ENCODE measurements around the gene MEGF6.

The MEGF6 gene

DNA sequence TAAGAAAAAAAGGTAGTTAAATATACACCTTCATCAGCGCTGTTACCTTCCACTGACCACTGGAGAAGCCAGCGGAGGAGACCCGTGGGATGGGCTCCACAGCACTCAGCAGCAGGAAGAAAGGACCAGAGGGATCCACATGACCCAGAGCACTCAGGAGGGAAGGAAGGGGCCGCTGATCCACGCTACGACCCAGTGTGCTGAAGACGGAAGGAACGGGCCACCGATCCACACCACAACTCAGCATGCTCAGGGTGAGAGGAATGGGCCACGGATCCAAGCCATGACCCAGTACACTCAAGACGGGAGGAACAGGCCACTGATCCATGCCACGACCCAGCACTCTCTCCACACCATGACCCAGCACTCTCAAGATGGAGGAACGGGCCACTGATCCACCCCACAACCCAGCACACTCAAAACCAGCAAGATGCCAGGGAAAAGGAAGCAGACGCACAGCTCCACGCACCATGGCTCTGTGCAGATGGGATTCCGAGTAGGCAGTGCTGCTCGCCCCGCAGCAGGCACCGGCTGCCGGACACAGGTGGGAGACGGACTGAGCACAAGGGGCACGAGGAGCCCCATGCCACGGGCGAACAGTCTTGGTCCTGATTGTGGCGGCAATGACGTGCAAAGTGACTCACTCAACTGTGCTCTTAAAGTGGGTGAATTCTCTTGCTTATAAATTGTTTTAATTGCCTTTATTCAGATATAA lies 29.9 kb upstream of the MEGF6 start:
- H3K27ac ChIP-seq: no peak overlapping the region
- no peaks in the 10 kb centered on the region for H3K9me3 ChIP-seq (ENCODE audit: control insufficient read depth, low read length)
- TF ChIP-seq, protein P1, sequence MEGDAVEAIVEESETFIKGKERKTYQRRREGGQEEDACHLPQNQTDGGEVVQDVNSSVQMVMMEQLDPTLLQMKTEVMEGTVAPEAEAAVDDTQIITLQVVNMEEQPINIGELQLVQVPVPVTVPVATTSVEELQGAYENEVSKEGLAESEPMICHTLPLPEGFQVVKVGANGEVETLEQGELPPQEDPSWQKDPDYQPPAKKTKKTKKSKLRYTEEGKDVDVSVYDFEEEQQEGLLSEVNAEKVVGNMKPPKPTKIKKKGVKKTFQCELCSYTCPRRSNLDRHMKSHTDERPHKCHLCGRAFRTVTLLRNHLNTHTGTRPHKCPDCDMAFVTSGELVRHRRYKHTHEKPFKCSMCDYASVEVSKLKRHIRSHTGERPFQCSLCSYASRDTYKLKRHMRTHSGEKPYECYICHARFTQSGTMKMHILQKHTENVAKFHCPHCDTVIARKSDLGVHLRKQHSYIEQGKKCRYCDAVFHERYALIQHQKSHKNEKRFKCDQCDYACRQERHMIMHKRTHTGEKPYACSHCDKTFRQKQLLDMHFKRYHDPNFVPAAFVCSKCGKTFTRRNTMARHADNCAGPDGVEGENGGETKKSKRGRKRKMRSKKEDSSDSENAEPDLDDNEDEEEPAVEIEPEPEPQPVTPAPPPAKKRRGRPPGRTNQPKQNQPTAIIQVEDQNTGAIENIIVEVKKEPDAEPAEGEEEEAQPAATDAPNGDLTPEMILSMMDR (IDR thresholded peaks at IDR 0.05): no peak
- H2AFZ ChIP-seq: no peak overlapping the region
- no peaks in the 10 kb centered on the region for H3K27me3 ChIP-seq (ENCODE audit: control insufficient read depth, insufficient read depth, low read length)
- no peaks in the 10 kb centered on the region for H3K79me2 ChIP-seq
- no peak overlapping the region for H3K9ac ChIP-seq
- no peak overlapping the region for H3K4me3 ChIP-seq (ENCODE audit: low read depth, low read length)
- no peak overlapping the region for H3K4me2 ChIP-seq (ENCODE audit: low read length)
- H3K4me1 ChIP-seq: no peaks in the 10 kb centered on the region
- no peaks in the 10 kb centered on the region for H3K36me3 ChIP-seq (ENCODE audit: control insufficient read depth, insufficient read depth, low read length)

DNA sequence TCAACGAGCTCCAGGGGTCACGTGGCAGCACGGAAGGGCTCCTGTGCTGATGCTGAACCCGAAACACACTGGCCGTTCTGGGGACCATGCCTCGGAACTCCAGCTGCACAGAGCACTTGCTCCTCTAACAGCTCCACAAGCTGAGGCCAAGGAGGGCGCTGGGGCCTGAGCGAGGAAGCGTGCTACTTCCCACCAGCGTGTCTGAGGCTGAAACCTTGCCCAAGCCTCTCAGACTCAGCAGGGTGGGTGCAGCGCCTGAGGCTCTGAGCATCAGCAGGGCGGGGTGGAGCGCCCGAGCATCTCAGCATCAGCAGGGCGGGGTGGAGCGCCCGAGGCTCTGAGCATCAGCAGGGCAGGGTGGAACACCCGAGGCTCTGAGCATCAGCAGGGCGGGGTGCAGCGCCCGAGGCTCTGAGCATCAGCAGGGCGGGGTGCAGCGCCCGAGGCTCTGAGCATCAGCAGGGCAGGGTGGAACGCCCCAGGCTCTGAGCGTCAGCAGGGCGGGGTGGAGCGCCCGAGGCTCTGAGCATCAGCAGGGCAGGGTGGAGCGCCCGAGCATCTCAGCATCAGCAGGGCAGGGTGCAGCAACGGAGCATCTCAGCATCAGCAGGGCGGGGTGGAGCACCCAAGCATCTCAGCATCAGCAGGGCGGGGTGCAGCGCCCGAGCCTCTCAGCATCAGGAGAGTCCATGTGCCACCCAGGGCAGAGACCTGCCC lies 29.0 kb upstream of the MEGF6 start:
- Histone ChIP-seq H2AFZ (no peak overlapping the region), H3K9ac (no peak overlapping the region), H3K4me1 (no peaks in the 10 kb centered on the region), H3K79me2 (no peaks in the 10 kb centered on the region), H3K27me3 (ENCODE audit: control insufficient read depth, insufficient read depth, low read length) (no peaks in the 10 kb centered on the region), H3K36me3 (ENCODE audit: control insufficient read depth, insufficient read depth, low read length) (no peaks in the 10 kb centered on the region), H3K4me3 (ENCODE audit: low read depth, low read length) (no peak overlapping the region), H3K27ac (no peak overlapping the region), H3K9me3 (ENCODE audit: control insufficient read depth, low read length) (no peaks in the 10 kb centered on the region), H3K4me2 (ENCODE audit: low read length) (no peak overlapping the region)
- TF ChIP-seq, protein P1 (IDR thresholded peaks at IDR 0.05): no peak

DNA sequence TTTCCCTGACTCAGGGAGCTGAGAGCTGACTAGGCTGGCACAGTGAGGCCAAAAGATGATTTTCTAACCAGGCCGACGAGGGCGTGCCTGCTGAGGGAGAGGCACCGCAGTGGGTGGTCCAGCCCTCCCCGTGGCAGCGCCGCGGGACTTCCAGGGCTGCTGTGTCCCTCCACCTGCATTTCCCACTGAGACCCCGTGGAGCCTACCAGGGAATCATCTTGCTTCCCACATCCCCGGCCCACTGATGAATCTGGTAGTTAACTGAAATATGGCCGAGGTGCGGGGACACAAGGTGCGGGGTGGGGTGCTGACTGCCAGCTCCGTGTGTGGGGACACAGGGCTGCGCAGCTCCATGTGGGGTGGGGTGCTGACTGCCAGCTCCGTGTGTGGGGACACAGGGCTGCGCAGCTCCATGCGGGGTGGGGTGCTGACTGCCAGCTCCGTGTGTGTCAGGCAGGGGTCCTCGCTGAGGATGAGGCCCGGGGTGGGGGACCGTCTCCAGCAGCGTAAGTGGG lies 28.1 kb upstream of the MEGF6 start:
- no peaks in the 10 kb centered on the region for H3K79me2 ChIP-seq
- H2AFZ ChIP-seq: no peak overlapping the region
- no peaks in the 10 kb centered on the region for H3K9me3 ChIP-seq (ENCODE audit: control insufficient read depth, low read length)

DNA sequence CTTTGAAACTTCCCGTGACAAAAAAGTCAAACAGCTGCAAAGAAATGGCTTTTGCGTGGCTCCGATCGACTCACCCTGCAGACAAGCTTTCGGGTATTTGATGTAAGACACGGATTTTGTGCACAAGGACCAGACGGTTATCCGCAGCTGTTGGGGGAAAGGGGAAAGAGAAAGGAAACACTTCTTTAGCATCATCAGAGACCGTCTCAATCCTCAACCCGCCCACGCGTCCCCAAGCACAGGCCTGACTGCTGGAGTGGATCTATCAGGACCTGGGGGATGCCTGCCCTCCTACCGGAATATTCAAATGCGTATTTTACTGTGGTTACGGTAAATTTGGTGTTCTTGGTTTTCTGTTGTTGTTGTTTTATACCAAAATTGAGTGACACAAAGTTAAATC lies 27.4 kb upstream of the MEGF6 start:
- Histone ChIP-seq H3K4me1 (no peaks in the 10 kb centered on the region), H3K79me2 (no peaks in the 10 kb centered on the region), H3K4me3 (ENCODE audit: low read depth, low read length) (no peak overlapping the region), H2AFZ (no peak overlapping the region), H3K27ac (no peak overlapping the region), H3K9ac (no peak overlapping the region), H3K36me3 (ENCODE audit: control insufficient read depth, insufficient read depth, low read length) (no peaks in the 10 kb centered on the region), H3K9me3 (ENCODE audit: control insufficient read depth, low read length) (no peaks in the 10 kb centered on the region), H3K27me3 (ENCODE audit: control insufficient read depth, insufficient read depth, low read length) (no peaks in the 10 kb centered on the region), H3K4me2 (ENCODE audit: low read length) (no peak overlapping the region)
- TF ChIP-seq, protein P1 (IDR thresholded peaks at IDR 0.05): no peak

More for the DNA sequence above, 28.1 kb upstream of the MEGF6 start:
- Histone ChIP-seq H3K4me2 (ENCODE audit: low read length) (no peak overlapping the region), H3K9ac (no peak overlapping the region), H3K27me3 (ENCODE audit: control insufficient read depth, insufficient read depth, low read length) (no peaks in the 10 kb centered on the region), H3K27ac (no peak overlapping the region), H3K4me3 (ENCODE audit: low read depth, low read length) (no peak overlapping the region), H3K4me1 (no peaks in the 10 kb centered on the region), H3K36me3 (ENCODE audit: control insufficient read depth, insufficient read depth, low read length) (no peaks in the 10 kb centered on the region)
- TF ChIP-seq, protein P1 (IDR thresholded peaks at IDR 0.05): no peak

Data from parathyroid adenoma (tissue), 2 donors.